A673 (cell line): ENCODE results near the gene NR2F1-AS1.

Experiments used
- CTCF ChIP-seq: fragments of 300-800, 200-600 bp; sonication (generic); conservative IDR thresholded peaks from 2 replicates; pipeline ENCODE4 v1.5.1; 2017; ENCODE audit warnings: low read depth, mild to moderate bottlenecking, antibody characterized with exemption, low read length, moderate library complexity, mixed read lengths
- EZH2 ChIP-seq: fragments of 200-600 bp; sonication (generic); IDR thresholded peaks from 2 replicates; pipeline ENCODE4 v1.6.1; 2017; ENCODE audit warnings: borderline replicate concordance, low read depth, mild to moderate bottlenecking, mixed read lengths, antibody characterized with exemption, low read length; ENCODE audit not compliant: poor library complexity, severe bottlenecking

- no peak for TF ChIP-seq CTCF
- no peak for TF ChIP-seq EZH2
Measured at GRCh38 chr5:93590493-93590892, 9.5 kb upstream of the NR2F1-AS1 start.
